Mucosa of descending colon (tissue), 3 donors: ENCODE measurements around the gene NUP98. TPM values are rescaled to one million over a fixed set of nuclear protein-coding genes. Genes with fewer than 3 reads are reported as not detected.

ENCODE experiments used
- ATAC-seq: fragments of 200-7000 bp; cut with Tn5 transposase; one replicate; pipeline ENCODE4 v1.9.1; 2020; ENCODE audit warnings: mild to moderate bottlenecking, moderate library complexity
- DNase-seq, 3 donors: peaks; one replicate each; pipeline ENCODE4 v3.0.0-alpha.2; 2020
- H3K36me3 ChIP-seq: fragments of 200-600 bp; one replicate; pipeline ENCODE4 v1.8.0; 2021; ENCODE audit warnings: low read depth, mild to moderate bottlenecking
- H3K4me1 ChIP-seq: fragments of 200-600 bp; one replicate; pipeline ENCODE4 v1.8.0; 2021; ENCODE audit warnings: low read depth, mild to moderate bottlenecking
- H3K4me3 ChIP-seq: fragments of 200-600 bp; one replicate; pipeline ENCODE4 v1.8.0; 2021; ENCODE audit warnings: mild to moderate bottlenecking
- H3K9me3 ChIP-seq: fragments of 200-600 bp; one replicate; pipeline ENCODE4 v1.8.0; 2021; ENCODE audit warnings: mild to moderate bottlenecking
- intact Hi-C, 2 donors: fragments of 100-400 bp; cut with DNase I in 1 of 2; cut with micrococcal nuclease in 1 of 2; formaldehyde crosslinking; loops; one replicate each; pipeline versions ENCODE4 v1.11.0 to v1.11.1; 2022; cut with DNase I, micrococcal nuclease
- total RNA-seq, 3 donors: library from RNA; stranded (reverse); fragmentation: NEBNext Ultra II Directional in 2 of 3; extraction: Animal tissue kit (Norgen Biotek cat#: 25700) in 2 of 3; gene quantifications; one replicate each; pipeline versions ENCODE4 v1.2.1 to v1.2.4, GENCODE V29; 2021 to 2023
- TF ChIP-seq, protein P1 (sequence below): fragments of 200-600 bp; IDR thresholded peaks from one replicate; pipeline ENCODE4 v1.8.0; 2022; ENCODE audit warnings: antibody characterized with exemption, mild to moderate bottlenecking
- donor health status: DM: no; HTN: no; CAD: no; lungs with moderate emphysema.
- donor health status: DM: no; HTN: no; CAD: no.
- donor health status: DM: no; HTN: yes; CAD: no.

Gene NUP98
- total RNA-seq, 3 donors from 2014 or later, result 53.7 to 69.7 (median 60.6) TPM

DNA sequence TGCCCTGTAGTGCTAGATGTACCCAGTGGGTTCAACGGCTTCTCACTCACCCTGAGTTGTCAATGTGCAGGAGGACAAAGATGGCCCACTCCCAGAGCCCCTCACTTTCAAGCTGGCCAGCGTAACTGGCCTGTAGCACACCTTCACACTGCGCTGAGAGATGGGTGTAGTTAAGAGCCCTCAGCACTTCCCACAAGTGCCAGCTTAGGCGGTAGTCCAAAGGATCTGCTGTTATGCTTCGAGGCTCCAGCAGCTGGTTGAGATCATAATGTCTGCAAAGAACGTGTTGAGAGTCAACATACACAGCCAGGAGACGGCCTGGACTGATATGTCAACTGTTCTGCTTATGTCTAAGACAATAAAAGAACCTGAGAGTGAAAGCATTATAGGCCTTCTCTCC, 111.4 kb downstream of the NUP98 start:
- no peaks in the 10 kb centered on the region for H3K4me1 ChIP-seq
- no peak overlapping the region for H3K4me3 ChIP-seq
- intact Hi-C loops, result no loop called here
- ATAC-seq, result peak; percentile 28
- peaks cover 12% of the 10 kb centered on the region for H3K36me3 ChIP-seq
- TF ChIP-seq, protein P1, sequence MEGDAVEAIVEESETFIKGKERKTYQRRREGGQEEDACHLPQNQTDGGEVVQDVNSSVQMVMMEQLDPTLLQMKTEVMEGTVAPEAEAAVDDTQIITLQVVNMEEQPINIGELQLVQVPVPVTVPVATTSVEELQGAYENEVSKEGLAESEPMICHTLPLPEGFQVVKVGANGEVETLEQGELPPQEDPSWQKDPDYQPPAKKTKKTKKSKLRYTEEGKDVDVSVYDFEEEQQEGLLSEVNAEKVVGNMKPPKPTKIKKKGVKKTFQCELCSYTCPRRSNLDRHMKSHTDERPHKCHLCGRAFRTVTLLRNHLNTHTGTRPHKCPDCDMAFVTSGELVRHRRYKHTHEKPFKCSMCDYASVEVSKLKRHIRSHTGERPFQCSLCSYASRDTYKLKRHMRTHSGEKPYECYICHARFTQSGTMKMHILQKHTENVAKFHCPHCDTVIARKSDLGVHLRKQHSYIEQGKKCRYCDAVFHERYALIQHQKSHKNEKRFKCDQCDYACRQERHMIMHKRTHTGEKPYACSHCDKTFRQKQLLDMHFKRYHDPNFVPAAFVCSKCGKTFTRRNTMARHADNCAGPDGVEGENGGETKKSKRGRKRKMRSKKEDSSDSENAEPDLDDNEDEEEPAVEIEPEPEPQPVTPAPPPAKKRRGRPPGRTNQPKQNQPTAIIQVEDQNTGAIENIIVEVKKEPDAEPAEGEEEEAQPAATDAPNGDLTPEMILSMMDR, result no peak
- H3K9me3 ChIP-seq, result no peaks in the 10 kb centered on the region
- no peak for DNase-seq

DNA sequence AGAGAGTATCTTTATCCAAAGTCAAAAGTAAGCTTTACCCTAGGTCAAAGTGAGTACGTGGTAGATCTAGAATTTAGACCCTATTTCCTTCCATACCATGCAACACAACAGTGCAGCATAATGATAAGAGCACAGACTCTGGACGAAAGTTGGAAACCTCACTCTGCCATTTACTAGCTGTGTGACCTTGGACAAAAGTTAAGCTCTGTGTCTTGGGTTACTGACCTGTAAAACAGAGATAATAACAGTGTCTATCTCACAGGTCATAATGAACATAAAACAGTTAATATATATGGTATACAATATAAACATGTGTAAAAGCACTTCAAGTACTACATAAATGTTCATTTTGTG, 112.6 kb downstream of the NUP98 start:
- DNase-seq (no peak), ATAC-seq (peak; percentile 27)
- TF ChIP-seq, protein P1, result no peak
- H3K4me3 ChIP-seq, result no peak overlapping the region
- no peaks in the 10 kb centered on the region for H3K4me1 ChIP-seq
- peaks cover 12% of the 10 kb centered on the region for H3K36me3 ChIP-seq
- no peaks in the 10 kb centered on the region for H3K9me3 ChIP-seq
- intact Hi-C loops, result no loop called here

DNA sequence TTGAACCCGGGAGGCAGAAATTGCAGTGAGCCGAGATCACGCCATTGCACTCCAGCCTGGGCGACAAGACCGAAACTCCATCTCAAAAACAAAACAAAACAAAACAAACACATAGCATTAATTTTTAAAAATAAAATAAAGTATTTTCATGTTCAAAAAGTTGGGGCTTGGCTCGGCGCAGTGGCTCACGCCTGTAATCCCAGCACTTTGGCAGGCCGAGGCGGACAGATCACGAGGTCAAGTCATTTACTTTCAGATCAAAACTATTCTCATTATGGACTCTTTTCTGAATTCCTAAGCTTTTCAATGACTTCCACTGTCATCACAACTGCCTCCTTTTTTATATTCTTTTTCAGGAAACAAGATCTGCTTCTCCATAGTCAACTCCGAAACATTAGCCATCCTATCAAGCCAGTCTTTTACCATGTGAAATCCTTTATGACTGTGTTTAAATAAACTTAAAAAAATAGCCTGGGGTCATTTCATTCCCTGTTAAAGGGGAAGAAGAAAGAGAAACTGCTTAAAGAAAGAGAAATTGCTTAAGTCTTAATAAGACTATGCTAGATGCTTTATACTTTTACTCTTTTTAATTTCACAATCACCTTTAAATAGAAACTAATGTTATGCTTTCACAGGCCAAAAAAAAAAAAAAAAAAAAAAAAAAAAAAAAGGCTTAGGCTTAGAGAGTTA, 113.1 kb downstream of the NUP98 start:
- ATAC-seq (no peak), DNase-seq (no peak)
- Histone ChIP-seq H3K4me1 (no peaks in the 10 kb centered on the region), H3K9me3 (no peaks in the 10 kb centered on the region), H3K4me3 (no peak overlapping the region), H3K36me3 (peaks cover 12% of the 10 kb centered on the region)
- intact Hi-C loops, result no loop called here
- TF ChIP-seq, protein P1, result no peak

DNA sequence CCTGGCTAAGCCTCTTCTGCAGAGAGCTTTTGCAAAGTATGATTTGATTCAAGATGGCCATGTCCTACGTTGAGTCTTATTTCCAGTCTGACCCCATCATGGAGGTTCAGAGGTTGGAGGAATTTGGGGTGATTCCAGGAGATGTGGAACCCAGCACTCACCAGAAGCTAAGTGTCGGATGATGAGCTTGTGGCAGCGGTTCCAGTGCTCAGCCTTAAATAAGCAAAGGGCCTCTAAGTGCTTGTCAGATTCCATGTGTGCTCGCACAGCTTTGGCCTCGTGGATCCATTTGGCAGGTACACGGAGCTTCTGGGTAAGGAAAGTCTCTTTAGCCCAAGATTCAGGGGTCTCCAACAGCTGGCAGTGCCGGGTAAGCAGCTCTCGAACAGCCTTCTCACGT, 114.3 kb downstream of the NUP98 start:
- Histone ChIP-seq H3K36me3 (peaks cover 12% of the 10 kb centered on the region), H3K9me3 (no peaks in the 10 kb centered on the region), H3K4me1 (no peaks in the 10 kb centered on the region), H3K4me3 (no peak overlapping the region)
- no peak for ATAC-seq
- DNase-seq, result no peak
- TF ChIP-seq, protein P1, result no peak
- intact Hi-C loops, result no loop called here

DNA sequence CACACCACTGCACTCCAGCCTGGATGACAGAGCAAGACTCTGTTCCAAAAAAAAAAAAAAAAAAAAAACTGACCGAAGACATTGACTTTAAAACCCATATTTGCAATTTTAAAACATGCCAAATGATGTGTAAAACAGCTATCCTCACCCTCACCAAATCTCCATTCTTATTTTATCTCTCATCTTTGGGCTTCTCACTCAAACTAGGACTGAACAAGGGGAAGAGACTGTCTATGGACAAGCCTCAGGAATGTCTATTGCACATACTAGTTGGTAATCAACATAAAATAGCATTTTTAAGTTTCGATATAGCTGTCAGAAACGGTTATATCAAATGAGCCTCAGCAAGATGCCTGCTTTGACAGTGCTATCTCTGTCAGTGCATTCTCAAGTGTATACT, 118.3 kb downstream of the NUP98 start:
- Histone ChIP-seq H3K9me3 (no peaks in the 10 kb centered on the region), H3K4me1 (no peaks in the 10 kb centered on the region), H3K4me3 (no peak overlapping the region), H3K36me3 (peaks cover 15% of the 10 kb centered on the region)
- intact Hi-C loops, result no loop called here
- ATAC-seq (no peak), DNase-seq (no peak)
- TF ChIP-seq, protein P1, result no peak

DNA sequence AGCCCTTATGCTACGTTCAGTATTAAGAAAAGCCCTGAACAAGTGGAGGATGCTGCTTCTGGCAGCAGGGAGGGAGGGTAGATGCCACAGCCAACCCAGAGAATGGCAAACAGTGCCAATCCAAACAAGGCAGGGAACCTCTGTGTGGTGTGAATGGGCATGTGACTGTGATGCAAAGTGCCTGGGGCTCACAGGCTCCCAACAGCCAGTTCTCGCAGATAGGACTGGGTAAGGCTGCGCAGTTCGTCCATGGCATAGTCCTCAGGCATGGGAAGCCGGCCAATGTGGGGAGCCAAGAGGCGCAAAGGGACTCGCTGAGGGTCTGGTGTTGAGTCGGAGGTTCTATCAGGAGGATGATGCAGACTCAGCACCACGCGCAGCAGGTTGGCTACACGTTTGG, 121.4 kb downstream of the NUP98 start:
- no peaks in the 10 kb centered on the region for H3K9me3 ChIP-seq
- DNase-seq (no peak), ATAC-seq (no peak)
- H3K36me3 ChIP-seq, result peaks cover 7% of the 10 kb centered on the region
- TF ChIP-seq, protein P1, result no peak
- intact Hi-C loops, result no loop called here
- no peak overlapping the region for H3K4me3 ChIP-seq
- no peaks in the 10 kb centered on the region for H3K4me1 ChIP-seq
